Measurements from ENCODE around the gene RNU7-1. TPM values are rescaled to one million over a fixed set of nuclear protein-coding genes. Genes with fewer than 3 reads are reported as not detected.

Gene RNU7-1
- total and polyA plus RNA-seq, 2 of the 4 experiments (the other 2 are of a cell fraction) = not detected

DNA sequence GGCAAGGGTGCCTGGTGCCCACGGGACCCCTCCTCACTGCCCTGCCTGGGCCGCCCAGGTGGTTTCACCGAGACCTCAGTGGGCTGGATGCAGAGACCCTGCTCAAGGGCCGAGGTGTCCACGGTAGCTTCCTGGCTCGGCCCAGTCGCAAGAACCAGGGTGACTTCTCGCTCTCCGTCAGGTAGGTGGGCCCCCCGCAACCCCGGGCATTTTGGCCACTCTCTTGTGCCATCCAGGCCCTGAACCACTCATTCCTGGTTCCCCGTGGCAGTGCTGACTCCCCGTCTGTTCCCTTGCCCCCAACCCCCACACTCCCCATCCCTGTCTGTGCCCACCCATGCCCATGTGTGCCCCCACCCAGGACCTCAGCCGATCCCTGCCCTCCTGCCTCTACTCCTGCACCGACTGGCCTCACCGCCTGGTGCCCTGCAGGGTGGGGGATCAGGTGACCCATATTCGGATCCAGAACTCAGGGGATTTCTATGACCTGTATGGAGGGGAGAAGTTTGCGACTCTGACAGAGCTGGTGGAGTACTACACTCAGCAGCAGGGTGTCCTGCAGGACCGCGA lies 8.0 kb downstream of the RNU7-1 start:
- no peak overlapping the region for H2BK120ac ChIP-seq (ENCODE audit: low read depth, low read length)
- no peak overlapping the region for H2BK20ac ChIP-seq (ENCODE audit: low read depth, low read length)
- no peak overlapping the region for H2AK5ac ChIP-seq (ENCODE audit: low read depth, low read length)
- no peak overlapping the region for H4K5ac ChIP-seq (ENCODE audit: low read depth, low read length)
- H2AK9ac ChIP-seq (replicated peaks; ENCODE audit: low read depth, low read length, poor library complexity) = peak overlapping the region; percentile 55
- no peak overlapping the region for H2BK5ac ChIP-seq (ENCODE audit: low read depth, low read length, poor library complexity, severe bottlenecking)
- no peak overlapping the region for H4K91ac ChIP-seq (ENCODE audit: insufficient read depth, low read depth, low read length)
- no peaks in the 10 kb centered on the region for H3K27me3 ChIP-seq (ENCODE audit: control insufficient read depth, insufficient read depth, low read length)
- intact Hi-C loops (cut with micrococcal nuclease) = no loop called here
- H3K4me3 ChIP-seq (ENCODE audit: insufficient read depth, low read depth, low read length) = no peak overlapping the region
- H4K20me1 ChIP-seq (ENCODE audit: insufficient read depth, low read length) = no peaks in the 10 kb centered on the region
- no peak overlapping the region for H3K14ac ChIP-seq (replicated peaks; ENCODE audit: low read depth, low read length)
- 98% methylated on average over 9 of the region's 20 CpGs; no CpG with 5 or more reads in 1 of the 2 experiments for WGBS, 2 experiments (ENCODE audit: extremely low coverage in 2 of 2, insufficient read length in 1 of 2)
- H3K9me1 ChIP-seq (ENCODE audit: insufficient read depth, low read length) = no peaks in the 10 kb centered on the region
- no peaks in the 10 kb centered on the region for H3K9me3 ChIP-seq (ENCODE audit: control insufficient read depth, insufficient read depth, low read length)
- H2AFZ ChIP-seq (replicated peaks; ENCODE audit: low read length, poor library complexity) = no peak overlapping the region
- dilution Hi-C loops (cut with HindIII; ENCODE audit: low sequenced_read_pairs, unreplicated experiment) = no loop called here
- no peak for DNase-seq
- no peak overlapping the region for H3K56ac ChIP-seq (ENCODE audit: extremely low read depth, insufficient read depth, low read length)
- TF ChIP-seq MAFK (IDR thresholded peaks at IDR 0.05; ENCODE audit: low read depth, low read length) = no peak
- TF ChIP-seq, protein P1, sequence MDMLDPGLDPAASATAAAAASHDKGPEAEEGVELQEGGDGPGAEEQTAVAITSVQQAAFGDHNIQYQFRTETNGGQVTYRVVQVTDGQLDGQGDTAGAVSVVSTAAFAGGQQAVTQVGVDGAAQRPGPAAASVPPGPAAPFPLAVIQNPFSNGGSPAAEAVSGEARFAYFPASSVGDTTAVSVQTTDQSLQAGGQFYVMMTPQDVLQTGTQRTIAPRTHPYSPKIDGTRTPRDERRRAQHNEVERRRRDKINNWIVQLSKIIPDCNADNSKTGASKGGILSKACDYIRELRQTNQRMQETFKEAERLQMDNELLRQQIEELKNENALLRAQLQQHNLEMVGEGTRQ (IDR thresholded peaks at IDR 0.05; ENCODE audit: low read depth, low read length) = no peak
- TF ChIP-seq CEBPB (IDR thresholded peaks at IDR 0.05; ENCODE audit: low read depth, low read length) = no peak
- TF ChIP-seq POLR2A (IDR thresholded peaks at IDR 0.05; ENCODE audit: low read depth, low read length) = no peak
- no peak for TF ChIP-seq RFX5 (IDR thresholded peaks at IDR 0.05; ENCODE audit: low read depth, low read length)
- no peak for TF ChIP-seq BHLHE40 (IDR thresholded peaks at IDR 0.05; ENCODE audit: low read depth, low read length)
- no peak for TF ChIP-seq FOS (IDR thresholded peaks at IDR 0.05; ENCODE audit: low read depth, low read length)
- no peak for TF ChIP-seq MXI1 (IDR thresholded peaks at IDR 0.05; ENCODE audit: borderline replicate concordance, low read depth, low read length)
- TF ChIP-seq, protein P2, sequence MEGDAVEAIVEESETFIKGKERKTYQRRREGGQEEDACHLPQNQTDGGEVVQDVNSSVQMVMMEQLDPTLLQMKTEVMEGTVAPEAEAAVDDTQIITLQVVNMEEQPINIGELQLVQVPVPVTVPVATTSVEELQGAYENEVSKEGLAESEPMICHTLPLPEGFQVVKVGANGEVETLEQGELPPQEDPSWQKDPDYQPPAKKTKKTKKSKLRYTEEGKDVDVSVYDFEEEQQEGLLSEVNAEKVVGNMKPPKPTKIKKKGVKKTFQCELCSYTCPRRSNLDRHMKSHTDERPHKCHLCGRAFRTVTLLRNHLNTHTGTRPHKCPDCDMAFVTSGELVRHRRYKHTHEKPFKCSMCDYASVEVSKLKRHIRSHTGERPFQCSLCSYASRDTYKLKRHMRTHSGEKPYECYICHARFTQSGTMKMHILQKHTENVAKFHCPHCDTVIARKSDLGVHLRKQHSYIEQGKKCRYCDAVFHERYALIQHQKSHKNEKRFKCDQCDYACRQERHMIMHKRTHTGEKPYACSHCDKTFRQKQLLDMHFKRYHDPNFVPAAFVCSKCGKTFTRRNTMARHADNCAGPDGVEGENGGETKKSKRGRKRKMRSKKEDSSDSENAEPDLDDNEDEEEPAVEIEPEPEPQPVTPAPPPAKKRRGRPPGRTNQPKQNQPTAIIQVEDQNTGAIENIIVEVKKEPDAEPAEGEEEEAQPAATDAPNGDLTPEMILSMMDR (conservative IDR thresholded peaks at IDR 0.05; ENCODE audit: low read depth, low read length) = no peak
- no peak for TF ChIP-seq NFE2L2 (IDR thresholded peaks at IDR 0.05; ENCODE audit: low read depth, low read length)
- TF ChIP-seq RAD21 (IDR thresholded peaks at IDR 0.05; ENCODE audit: low read length) = no peak
- no peak for TF ChIP-seq MAZ (IDR thresholded peaks at IDR 0.05; ENCODE audit: borderline replicate concordance, low read depth, low read length)
- TF ChIP-seq SMC3 (IDR thresholded peaks at IDR 0.05; ENCODE audit: low read depth, low read length) = no peak
- no peak for TF ChIP-seq CHD1 (IDR thresholded peaks at IDR 0.05; ENCODE audit: low read depth, low read length)
- TF ChIP-seq, protein P3, sequence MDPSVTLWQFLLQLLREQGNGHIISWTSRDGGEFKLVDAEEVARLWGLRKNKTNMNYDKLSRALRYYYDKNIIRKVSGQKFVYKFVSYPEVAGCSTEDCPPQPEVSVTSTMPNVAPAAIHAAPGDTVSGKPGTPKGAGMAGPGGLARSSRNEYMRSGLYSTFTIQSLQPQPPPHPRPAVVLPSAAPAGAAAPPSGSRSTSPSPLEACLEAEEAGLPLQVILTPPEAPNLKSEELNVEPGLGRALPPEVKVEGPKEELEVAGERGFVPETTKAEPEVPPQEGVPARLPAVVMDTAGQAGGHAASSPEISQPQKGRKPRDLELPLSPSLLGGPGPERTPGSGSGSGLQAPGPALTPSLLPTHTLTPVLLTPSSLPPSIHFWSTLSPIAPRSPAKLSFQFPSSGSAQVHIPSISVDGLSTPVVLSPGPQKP (IDR thresholded peaks at IDR 0.05; ENCODE audit: borderline replicate concordance, low read depth, low read length) = no peak
- TF ChIP-seq RCOR1 (IDR thresholded peaks at IDR 0.05; ENCODE audit: insufficient replicate concordance, low read length) = no peak
- no peaks in the 10 kb centered on the region for H3K79me1 ChIP-seq (ENCODE audit: low read depth in 1 of 2, low read length in 2 of 2)
- H3K23ac ChIP-seq (ENCODE audit: low read depth, low read length) = no peak overlapping the region
- no peaks in the 10 kb centered on the region for H3K36me3 ChIP-seq (ENCODE audit: control insufficient read depth, insufficient read depth, low read length)
- no peak overlapping the region for H3K4ac ChIP-seq (ENCODE audit: low read depth, low read length)
- 0 out of 2 replicates have a peak, but pooled peaks cover 2% of the 10 kb centered on the region for H3K4me1 ChIP-seq (ENCODE audit: control insufficient read depth, insufficient read depth, low read length)
- POLR2A ChIA-PET (ENCODE audit: unreplicated experiment) = no interaction called here
- no peak overlapping the region for H3K9ac ChIP-seq (ENCODE audit: low read depth, low read length)
- CTCF ChIA-PET = interaction anchor here (1.4 kb wide), 1 partner anchor 10 kb away, joined by 4 read pairs; no protein-coding TSS in a partner anchor
- in situ Hi-C loops (cut with MboI; ENCODE audit: low sequenced_read_pairs) = no loop called here
- H3K18ac ChIP-seq (ENCODE audit: low read depth, low read length) = no peak overlapping the region
- no peak overlapping the region for H2BK15ac ChIP-seq (ENCODE audit: low read depth, low read length)
- no peak overlapping the region for H3K27ac ChIP-seq (ENCODE audit: insufficient read depth, low read length)
- BruUV-seq (replicated peaks) = no TSS peak
- no peak for ATAC-seq (ENCODE audit: low read depth)
- H3K4me2 ChIP-seq (ENCODE audit: low read depth, low read length) = no peak overlapping the region
- no peak overlapping the region for H4K8ac ChIP-seq (ENCODE audit: low read depth in 2 of 2, low read length in 2 of 2)

Data from IMR-90 (cell line).